GM18526 (cell line): Measurements from ENCODE around the gene HUS1B.

Experiments
- POLR2A ChIP-seq: IDR thresholded peaks from 3 replicates; pipeline ENCODE4 v1.6.1; 2011; ENCODE audit not compliant: insufficient read length; ENCODE audit errors: extremely low read depth

The HUS1B gene

DNA sequence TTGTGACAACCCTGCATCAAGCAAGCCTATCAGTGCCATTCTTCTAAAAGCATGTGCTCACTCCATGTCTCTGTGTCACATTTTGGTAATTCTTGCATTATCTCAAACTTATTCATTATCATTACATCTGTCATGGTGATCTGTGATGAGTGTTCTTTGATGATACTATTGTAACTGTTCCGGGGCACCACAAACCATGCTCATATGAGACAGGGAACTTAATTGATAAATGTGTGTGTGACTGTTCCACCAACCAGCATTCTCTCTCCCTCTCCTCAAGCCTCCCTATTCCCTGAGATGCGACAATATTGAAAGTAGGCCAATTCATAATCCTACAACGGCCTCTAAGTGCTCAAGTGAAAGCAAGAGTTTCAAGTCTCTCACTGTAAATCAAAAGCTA is 4.0 kb downstream of the HUS1B start:
- no peak for TF ChIP-seq POLR2A

DNA sequence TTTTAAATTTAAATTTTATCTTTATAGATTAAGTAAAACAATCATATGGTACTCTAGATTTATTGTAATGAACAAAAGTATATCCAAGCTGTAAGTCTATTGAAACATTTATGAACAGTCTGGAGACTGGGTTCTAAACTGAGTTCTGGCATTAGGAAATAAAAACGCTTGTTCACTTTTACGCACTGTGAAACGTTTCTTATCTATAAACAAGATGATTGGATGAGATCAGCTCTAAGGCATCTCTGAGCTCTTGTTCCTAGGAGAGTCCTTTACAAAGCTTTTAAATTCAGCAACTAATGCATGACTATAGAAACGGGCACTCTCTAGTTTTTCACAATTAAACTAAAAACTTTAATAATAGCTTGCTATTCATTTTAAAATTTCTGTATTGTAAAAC is 6.8 kb downstream of the HUS1B start:
- no peak for TF ChIP-seq POLR2A

DNA sequence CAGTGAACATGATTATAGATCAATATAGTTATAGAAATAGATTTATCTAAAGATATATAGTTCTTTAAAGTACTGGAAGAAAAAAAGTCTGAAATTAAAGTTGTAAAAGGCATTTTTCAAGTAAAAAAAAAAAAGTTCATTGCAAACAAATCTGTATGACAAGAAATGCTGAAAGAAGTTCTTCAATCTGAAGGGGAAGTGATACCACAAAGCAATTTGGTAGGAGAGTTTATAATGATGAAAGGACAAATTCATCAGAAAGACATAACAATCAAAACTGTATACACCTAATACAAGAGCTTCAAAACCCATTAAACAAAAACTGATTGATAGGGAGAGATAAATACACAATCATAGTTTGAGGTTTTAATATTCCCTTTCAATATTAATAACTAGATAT is 14.1 kb downstream of the HUS1B start:
- no peak for TF ChIP-seq POLR2A

DNA sequence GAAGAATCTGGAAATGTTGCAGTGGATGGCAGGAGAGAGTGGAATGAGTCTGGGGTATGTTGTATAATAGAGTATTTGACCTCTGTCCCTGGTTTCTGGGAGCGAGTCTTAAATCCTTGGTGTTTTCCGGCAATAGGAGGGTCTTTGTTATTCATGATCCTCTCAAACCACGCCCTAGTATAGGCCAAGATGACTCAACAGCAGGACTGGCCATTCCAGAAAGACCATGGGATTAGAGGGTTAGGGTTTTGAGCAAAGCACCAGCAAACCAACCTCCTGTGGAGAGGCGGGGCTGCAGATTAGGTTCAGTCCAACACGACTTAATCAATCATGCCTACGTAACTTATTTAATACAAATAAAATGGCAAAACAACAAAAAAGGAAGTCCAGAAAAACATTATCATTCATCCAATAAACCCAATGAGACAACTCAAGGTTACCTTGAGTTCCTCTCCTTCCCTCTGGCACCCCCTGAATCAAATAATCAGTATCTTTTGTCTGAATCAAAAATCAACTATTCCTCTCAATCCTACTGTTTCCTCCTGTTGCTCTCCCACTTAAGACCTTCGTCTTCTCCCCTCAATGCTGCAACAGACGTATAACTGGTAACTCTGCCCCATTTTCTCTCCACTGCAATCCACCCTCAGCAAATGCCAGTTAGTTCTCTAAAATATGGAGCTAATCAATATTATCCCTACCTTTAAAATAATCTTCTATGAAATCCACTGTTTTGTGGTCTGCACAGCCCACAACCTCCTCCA is 15.5 kb downstream of the HUS1B start:
- no peak for TF ChIP-seq POLR2A

DNA sequence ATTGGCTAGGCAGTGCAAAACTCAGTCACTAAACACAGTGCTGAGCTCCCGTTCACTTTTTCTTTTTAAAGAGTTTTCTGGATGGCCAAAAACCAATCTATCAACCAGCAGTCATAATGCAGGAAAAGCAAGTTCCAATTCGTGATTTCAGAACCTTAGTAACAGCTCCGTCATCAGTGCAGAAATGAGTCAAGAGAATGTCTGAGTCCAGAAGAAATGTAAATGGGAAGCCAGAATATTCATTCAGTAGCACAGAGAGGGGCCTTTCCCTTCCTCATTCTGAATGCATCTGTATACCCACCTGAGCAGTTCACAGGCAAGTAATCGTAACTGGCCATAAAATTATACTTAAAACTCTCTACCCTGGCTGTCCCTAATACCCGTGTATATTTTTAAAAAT is 20.4 kb downstream of the HUS1B start:
- TF ChIP-seq POLR2A = no peak

DNA sequence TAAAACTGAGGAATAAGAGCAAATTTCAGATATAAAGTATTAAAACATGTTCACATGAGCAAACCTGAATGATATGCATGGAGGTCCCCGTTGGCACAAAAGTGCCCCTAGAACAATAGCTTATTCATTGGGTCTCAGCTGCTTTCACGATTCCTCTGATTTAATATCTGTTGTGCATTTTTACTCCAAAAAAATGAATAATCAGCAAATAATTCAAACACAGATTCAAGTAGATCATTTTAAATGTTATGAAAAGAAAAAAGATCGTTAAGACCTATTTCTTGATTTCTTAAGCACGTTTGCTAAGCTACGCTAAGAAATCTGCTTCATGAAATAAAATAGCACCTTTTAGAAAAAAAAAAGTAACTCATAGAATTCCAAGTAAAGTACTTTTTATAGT is 21.7 kb downstream of the HUS1B start:
- TF ChIP-seq POLR2A = no peak

DNA sequence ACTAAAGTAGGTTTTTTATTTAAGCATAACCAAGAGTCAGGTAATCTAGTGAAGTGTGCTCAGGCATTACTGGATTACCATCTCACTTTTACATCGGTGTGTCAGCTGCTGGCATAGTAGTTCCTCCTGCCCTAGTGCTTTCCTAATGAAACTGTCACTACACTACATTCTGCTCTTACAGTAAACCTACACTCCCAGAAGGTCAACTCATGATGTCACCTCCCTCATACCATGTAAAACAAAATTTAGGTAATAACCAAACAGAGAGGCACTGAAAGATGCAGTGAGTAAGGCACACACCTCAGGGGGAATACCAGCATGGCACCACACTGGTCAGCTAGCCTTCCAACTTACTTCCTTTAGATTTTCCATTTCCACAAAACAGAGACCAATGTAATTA is 23.3 kb downstream of the HUS1B start:
- TF ChIP-seq POLR2A = no peak

DNA sequence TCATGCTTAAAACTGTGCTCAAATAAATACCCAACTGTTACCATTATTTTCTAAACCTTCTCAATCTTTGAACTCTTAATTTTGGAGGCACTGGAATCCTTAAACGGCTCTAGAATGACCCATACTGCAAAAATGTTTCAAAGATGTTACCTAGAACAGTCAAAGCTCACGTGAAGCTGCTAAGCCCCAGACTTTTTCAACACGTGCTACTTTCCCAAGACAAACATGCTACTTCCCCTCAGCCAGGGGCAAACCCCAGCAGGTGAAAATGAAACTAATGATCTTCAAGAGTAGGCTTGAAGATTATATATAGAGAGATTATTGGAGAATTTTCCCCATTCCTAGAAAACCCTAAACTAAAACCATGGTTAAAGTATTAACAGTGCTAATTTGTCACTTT is 28.1 kb downstream of the HUS1B start:
- no peak for TF ChIP-seq POLR2A

DNA sequence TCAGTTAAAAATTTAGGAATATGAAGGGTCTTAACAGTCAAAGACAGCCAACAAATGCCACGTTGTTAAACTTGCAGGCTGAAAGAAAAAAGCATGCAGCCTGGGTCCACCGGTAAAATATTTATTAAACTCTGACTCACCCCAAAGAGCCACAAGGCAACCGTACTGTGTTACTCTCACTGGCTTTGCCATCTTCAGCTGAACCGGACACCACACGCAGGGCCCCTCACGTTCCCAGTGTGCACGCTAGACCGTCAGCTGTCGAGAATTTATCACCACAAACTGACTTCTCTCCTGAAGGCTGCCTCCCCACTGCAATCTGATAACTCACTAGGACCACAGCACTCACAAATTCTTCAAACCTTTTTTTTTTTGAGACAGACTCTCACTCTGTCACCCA is 30.7 kb downstream of the HUS1B start:
- no peak for TF ChIP-seq POLR2A

DNA sequence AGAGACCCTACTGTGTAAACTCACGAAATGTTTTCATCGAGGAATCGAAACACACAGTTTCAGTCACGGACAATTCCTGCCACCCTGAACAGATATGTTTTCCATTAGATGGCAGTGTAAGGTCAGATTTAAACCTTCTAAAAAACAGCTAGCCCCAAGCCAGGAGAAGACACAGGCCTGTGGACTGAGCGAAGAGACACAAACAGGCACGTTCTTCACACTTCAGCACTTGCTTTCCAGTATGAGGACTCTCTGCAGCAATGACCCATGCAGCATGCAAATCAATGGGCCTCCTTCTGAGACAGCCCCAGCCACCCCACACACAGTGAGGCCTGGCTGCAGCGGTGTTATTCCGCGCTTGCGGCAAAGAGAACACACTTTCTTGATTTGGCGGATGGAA is 31.9 kb downstream of the HUS1B start:
- no peak for TF ChIP-seq POLR2A

DNA sequence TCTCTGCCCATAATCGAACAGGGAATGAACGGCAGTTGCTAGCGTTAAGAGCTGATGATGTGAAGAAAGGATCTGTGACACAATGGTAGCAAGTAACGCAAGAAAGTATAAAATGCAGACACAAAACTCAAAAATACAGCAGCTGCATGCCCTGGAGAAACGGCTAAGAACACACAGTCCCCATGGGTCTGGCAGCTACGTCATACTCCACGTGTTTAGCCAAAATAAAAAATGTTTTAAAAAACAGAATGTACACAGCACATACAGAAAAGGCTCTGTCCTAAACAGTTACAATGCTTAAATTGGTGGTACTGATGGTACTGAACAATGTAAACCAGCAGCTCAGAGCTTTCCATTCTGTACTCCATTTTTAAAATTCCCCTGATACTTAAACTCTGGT is 34.4 kb downstream of the HUS1B start:
- no peak for TF ChIP-seq POLR2A

DNA sequence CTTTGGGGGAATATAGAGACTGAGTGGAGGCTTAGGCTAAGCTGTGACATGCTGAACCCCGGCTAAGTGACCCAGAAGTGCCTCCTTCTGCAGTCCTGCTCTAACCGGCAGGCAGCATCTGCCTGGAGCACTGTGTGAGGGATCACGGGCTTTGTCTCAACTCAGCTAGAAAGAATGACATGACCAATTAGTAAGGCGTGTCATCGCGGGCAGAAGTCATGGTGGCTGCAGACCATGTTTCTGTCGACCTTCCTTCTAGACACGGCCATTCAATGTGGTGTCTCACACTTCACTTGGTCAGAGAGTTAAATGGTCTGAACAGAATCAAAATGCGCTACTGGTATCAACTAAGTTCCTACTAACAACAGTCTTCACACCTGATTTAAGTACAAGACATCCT is 35.0 kb downstream of the HUS1B start:
- no peak for TF ChIP-seq POLR2A

DNA sequence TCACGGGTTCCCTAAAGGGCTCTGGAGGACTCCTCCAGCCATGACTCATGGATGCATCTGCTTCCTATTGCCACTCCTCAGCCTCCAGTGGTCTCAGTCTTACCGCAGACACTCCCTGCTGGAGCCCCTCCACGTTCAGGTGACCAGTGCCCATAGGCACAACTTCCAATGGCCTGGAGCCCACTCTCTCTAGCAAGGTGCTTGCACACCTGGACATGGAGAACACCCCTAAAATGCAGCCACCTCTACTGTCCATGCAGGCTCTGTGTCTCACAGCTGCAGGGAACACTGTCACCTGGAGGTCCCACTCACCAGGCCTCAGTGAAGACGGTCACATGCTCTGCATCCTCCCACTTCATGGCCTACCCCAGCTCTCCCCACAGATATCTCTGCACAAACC is 36.0 kb downstream of the HUS1B start:
- TF ChIP-seq POLR2A = no peak

DNA sequence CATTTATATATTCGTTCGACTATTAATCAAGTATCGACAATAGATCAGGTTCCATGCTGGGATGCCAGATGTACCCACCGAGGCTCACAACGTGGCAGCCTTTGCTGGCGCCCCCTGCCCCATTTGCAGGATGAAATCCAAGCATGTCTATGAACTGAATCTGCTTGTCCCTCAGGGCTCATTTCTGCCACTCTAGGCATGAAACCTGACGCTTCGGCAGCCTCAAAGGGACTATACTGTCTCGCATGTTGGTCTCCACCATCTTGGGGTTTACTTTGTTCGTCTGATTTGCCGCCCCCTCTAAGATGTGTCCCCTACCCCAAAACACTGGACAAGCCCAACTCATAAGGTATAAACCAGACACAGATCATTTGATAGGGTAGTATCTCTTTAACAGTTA is 36.7 kb downstream of the HUS1B start:
- TF ChIP-seq POLR2A = no peak

DNA sequence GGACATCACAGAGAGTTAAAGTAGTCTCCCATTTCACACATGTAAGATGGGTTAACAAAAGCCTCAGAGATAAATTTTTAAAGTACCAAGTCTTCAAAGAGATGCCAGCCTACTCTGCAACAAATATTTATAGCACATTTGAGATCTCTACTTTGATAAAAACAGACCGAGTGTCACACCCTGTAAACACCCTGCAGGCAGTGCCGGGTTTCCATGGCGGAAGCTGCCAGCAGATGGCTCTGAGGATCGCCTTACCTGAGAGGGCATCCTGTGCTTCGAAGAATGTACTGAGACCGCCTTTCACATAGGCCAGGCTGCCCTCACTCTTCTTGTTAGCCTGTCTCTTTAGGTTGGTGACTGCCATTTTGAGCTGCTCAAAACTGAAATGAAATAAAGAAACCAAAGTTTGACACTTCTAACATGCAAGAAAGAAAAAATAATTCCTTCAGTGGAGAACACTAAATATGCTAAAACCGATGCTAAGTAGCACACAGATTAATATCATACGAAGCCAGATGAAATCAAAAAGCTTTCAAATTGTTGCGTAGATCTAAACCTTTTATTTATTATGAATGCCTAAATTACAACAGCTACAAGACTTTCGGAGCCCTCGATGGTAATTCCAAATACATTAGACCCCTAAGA is 39.3 kb downstream of the HUS1B start:
- TF ChIP-seq POLR2A = no peak

DNA sequence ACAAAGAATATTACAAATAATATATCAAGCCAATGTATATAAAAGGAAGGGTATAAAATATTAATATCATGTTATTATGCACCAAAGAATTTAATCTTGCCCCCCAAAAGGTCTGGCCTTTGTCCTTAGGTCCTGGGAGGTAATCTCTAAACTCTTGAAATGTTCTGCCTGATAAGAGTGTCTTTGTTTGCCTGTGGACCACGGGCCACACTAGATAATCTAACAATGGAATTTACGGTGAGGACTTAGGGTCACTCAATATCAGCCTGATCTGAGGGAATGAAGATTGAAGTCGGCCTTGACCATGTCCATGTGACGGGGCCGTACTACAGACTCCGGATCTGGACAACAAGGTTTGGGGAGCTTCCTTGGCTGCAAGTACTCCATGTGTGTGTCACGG is 42.9 kb downstream of the HUS1B start:
- no peak for TF ChIP-seq POLR2A

DNA sequence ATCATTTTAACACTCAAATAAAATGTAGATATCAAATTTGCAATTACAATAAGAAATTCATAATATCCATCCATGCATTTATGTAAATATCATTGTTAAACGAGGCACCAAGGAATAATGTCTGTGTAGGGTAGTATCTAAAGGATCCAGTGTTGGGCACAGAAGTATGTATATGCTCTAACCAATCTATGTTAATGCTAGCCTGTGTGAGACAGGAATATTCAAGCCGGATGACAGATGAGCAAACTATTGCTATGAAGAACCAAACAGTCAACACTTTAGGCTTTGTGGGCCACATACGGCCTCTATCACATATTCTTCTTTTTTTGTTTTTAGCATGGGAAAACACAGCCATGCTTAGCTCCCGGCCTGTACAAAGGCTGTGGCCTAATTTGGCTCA is 45.0 kb downstream of the HUS1B start:
- TF ChIP-seq POLR2A = no peak

DNA sequence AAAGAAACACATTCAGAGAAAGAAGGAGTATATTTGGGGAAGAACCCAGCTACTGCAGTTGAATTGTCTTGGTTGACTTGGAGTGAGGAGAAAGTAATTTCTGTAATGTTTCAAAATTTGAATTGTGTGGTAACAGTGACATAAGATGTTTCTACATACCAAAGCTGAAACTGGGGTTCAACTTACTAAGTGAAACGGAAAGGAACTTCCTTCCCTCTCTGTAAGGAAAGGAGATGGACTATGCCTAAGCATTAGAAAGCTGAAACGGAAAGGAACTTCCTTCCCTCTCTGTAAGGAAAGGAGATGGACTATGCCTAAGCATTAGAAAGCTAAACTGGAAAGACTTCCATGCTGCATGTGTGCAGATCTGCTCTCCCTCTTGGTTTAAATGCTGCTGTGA is 46.0 kb downstream of the HUS1B start:
- TF ChIP-seq POLR2A = no peak

DNA sequence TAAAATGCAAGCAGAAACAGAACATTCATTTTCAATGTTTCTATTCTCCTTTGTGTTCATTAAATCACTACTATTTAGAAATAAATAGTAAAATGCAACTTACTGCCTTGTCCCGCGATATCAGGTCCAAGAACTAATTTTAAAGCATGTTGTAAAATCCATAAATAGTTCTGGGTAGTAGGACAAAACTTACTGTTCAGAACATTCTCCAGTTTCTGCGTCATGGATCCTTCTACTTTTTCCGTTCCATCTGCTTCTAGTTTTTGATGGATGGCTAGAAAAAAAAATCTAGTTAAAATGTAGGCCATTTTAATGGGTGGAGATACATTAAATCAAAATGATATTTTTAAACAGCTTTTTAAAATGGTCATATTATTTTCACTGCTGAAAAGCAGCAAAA is 47.0 kb downstream of the HUS1B start:
- no peak for TF ChIP-seq POLR2A
